Measurements from ENCODE around the gene SLC38A4. TPM values are rescaled to one million over a fixed set of nuclear protein-coding genes. Genes with fewer than 3 reads are reported as not detected.
"Not testable (repeated sequence)": the region's sequence is repeated elsewhere in the genome, so short reads cannot be mapped to it uniquely, and the experiment has no call there.

SLC38A4 gene
- total RNA-seq, 1 donor from 2014 or later, result not detected

- Mint-ChIP-seq H3K27me3 (peaks cover 9% of the 10 kb centered on the region), H3K36me3 (ENCODE audit: low read depth) (no peaks in the 10 kb centered on the region), H3K27ac (no peak overlapping the region), H3K4me1 (no peaks in the 10 kb centered on the region), H3K9me3 (peaks cover 26% of the 10 kb centered on the region), H3K4me3 (no peak overlapping the region)
- intact Hi-C loops (cut with micrococcal nuclease), result no loop called here
- DNase-seq, result no peak
These were observed 82.3 kb downstream of the SLC38A4 start for GRCh38 chr12:46743456-46743855.

GRCh38 chr12:46742271-46742670, 83.5 kb downstream of the SLC38A4 start:
- intact Hi-C loops (cut with micrococcal nuclease); H3K36me3 Mint-ChIP-seq (ENCODE audit: low read depth); H3K27me3 Mint-ChIP-seq; H3K27ac Mint-ChIP-seq; DNase-seq; H3K4me3 Mint-ChIP-seq; H3K4me1 Mint-ChIP-seq: not testable (repeated sequence)
- H3K9me3 Mint-ChIP-seq, result peaks cover 36% of the 10 kb centered on the region

GRCh38 chr12:46725332-46725731, 100.5 kb downstream of the SLC38A4 start:
- intact Hi-C loops (cut with micrococcal nuclease), result no loop called here
- Mint-ChIP-seq H3K27ac (no peak overlapping the region), H3K36me3 (ENCODE audit: low read depth) (no peaks in the 10 kb centered on the region), H3K9me3 (peaks cover 6% of the 10 kb centered on the region), H3K4me1 (peaks cover 3% of the 10 kb centered on the region), H3K27me3 (peaks cover 2% of the 10 kb centered on the region), H3K4me3 (no peak overlapping the region)
- no peak for DNase-seq

- Mint-ChIP-seq H3K4me3 (no peak overlapping the region), H3K9me3 (peaks cover 12% of the 10 kb centered on the region), H3K27ac (no peak overlapping the region), H3K36me3 (ENCODE audit: low read depth) (no peaks in the 10 kb centered on the region), H3K27me3 (peaks cover 2% of the 10 kb centered on the region), H3K4me1 (peaks cover 3% of the 10 kb centered on the region)
- no peak for DNase-seq
- intact Hi-C loops (cut with micrococcal nuclease), result no loop called here
These were observed 102.0 kb downstream of the SLC38A4 start for GRCh38 chr12:46723629-46724419.

- no peak overlapping the region for H3K4me3 Mint-ChIP-seq
- H3K27ac Mint-ChIP-seq, result no peak overlapping the region
- no peak for DNase-seq
- intact Hi-C loops (cut with micrococcal nuclease), result no loop called here
- peaks cover 2% of the 10 kb centered on the region for H3K27me3 Mint-ChIP-seq
- no peaks in the 10 kb centered on the region for H3K36me3 Mint-ChIP-seq (ENCODE audit: low read depth)
- H3K4me1 Mint-ChIP-seq, result peaks cover 3% of the 10 kb centered on the region
- peaks cover 12% of the 10 kb centered on the region for H3K9me3 Mint-ChIP-seq
These were observed 103.2 kb downstream of the SLC38A4 start for GRCh38 chr12:46722394-46723185.

GRCh38 chr12:46718495-46718894, 107.3 kb downstream of the SLC38A4 start:
- Mint-ChIP-seq H3K4me3 (no peak overlapping the region), H3K27ac (no peak overlapping the region), H3K9me3 (peaks cover 18% of the 10 kb centered on the region), H3K4me1 (no peaks in the 10 kb centered on the region), H3K27me3 (peaks cover 6% of the 10 kb centered on the region), H3K36me3 (ENCODE audit: low read depth) (no peaks in the 10 kb centered on the region)
- intact Hi-C loops (cut with micrococcal nuclease), result no loop called here
- no peak for DNase-seq

- no peak for DNase-seq
- no peaks in the 10 kb centered on the region for H3K4me1 Mint-ChIP-seq
- H3K9me3 Mint-ChIP-seq, result peaks cover 18% of the 10 kb centered on the region
- H3K27ac Mint-ChIP-seq, result no peak overlapping the region
- no peak overlapping the region for H3K4me3 Mint-ChIP-seq
- peaks cover 6% of the 10 kb centered on the region for H3K27me3 Mint-ChIP-seq
- H3K36me3 Mint-ChIP-seq (ENCODE audit: low read depth), result no peaks in the 10 kb centered on the region
- intact Hi-C loops (cut with micrococcal nuclease), result no loop called here
These were observed 107.9 kb downstream of the SLC38A4 start for GRCh38 chr12:46717868-46718267.

- peaks cover 6% of the 10 kb centered on the region for H3K27me3 Mint-ChIP-seq
- no peak for DNase-seq
- H3K4me1 Mint-ChIP-seq, result no peaks in the 10 kb centered on the region
- no peaks in the 10 kb centered on the region for H3K36me3 Mint-ChIP-seq (ENCODE audit: low read depth)
- H3K9me3 Mint-ChIP-seq, result peaks cover 18% of the 10 kb centered on the region
- no peak overlapping the region for H3K4me3 Mint-ChIP-seq
- intact Hi-C loops (cut with micrococcal nuclease), result no loop called here
- H3K27ac Mint-ChIP-seq, result no peak overlapping the region
These were observed 108.6 kb downstream of the SLC38A4 start for GRCh38 chr12:46717159-46717558.

Data from activated CD4-positive, alpha-beta T cell treated with anti-CD3 and anti-CD28 coated beads, Interleukin-2, amount 10 ng/mL, durations not matched to agents 24 days and 14 days (primary cell).